Measurements from ENCODE around the gene MICOS13.

DNA sequence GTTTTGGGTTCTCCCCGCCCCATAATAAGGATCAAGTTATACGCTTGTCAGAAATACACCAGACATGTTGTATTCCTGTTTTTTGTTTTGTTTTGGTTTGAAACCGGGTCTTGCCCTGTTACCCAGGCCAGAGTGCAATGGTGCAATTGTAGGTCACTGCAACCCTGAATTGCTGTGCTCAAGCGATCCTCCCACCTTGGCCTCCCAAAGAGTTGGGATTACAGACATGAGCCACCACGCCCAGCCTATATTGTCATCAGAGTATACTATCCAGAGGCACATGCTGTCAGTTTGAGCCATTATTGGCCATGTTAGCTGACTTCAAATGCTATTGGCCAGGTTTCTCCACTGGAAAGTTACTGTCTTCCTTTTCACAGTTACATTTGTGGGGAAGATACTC is 47.7 kb downstream of the MICOS13 start:
- TF ChIP-seq, protein P1, sequence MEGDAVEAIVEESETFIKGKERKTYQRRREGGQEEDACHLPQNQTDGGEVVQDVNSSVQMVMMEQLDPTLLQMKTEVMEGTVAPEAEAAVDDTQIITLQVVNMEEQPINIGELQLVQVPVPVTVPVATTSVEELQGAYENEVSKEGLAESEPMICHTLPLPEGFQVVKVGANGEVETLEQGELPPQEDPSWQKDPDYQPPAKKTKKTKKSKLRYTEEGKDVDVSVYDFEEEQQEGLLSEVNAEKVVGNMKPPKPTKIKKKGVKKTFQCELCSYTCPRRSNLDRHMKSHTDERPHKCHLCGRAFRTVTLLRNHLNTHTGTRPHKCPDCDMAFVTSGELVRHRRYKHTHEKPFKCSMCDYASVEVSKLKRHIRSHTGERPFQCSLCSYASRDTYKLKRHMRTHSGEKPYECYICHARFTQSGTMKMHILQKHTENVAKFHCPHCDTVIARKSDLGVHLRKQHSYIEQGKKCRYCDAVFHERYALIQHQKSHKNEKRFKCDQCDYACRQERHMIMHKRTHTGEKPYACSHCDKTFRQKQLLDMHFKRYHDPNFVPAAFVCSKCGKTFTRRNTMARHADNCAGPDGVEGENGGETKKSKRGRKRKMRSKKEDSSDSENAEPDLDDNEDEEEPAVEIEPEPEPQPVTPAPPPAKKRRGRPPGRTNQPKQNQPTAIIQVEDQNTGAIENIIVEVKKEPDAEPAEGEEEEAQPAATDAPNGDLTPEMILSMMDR (IDR thresholded peaks at IDR 0.05) = no peak
- TF ChIP-seq POLR2AphosphoS5 (IDR thresholded peaks at IDR 0.05) (no peak), EP300 (IDR thresholded peaks at IDR 0.05) (no peak)
